Hepatocyte (in vitro differentiated cells): Measurements from ENCODE around the gene CYP4F12. TPM values are rescaled to one million over a fixed set of nuclear protein-coding genes. Genes with fewer than 3 reads are reported as not detected.
A peak's percentile ranks its signal among the peaks of the same experiment; 100 is the strongest.

Source experiments
- DNase-seq: peaks from one replicate; pipeline ENCODE4 v3.0.0-alpha.2; 2016; ENCODE audit warnings: low spot score
- H2AFZ ChIP-seq: fragments of 200-600 bp; sonication (generic); 2 replicates; pipeline ENCODE4 v1.6.0; 2016; ENCODE audit warnings: antibody characterized with exemption, mild to moderate bottlenecking
- H3K27ac ChIP-seq: fragments of 200-600 bp; sonication (generic); 2 replicates; pipeline ENCODE4 v1.5.1; 2016; ENCODE audit warnings: mild to moderate bottlenecking
- H3K27me3 ChIP-seq: fragments of 200-600 bp; sonication (generic); 2 replicates; pipeline ENCODE4 v1.6.1; 2016
- H3K36me3 ChIP-seq: fragments of 200-600 bp; sonication (generic); replicated peaks from 2 replicates; pipeline ENCODE4 v1.5.1; 2016; ENCODE audit warnings: low read depth; ENCODE audit not compliant: insufficient read depth
- H3K4me1 ChIP-seq: fragments of 200-600 bp; sonication (generic); 2 replicates; pipeline ENCODE4 v1.5.1; 2016; ENCODE audit warnings: mild to moderate bottlenecking, moderate library complexity; ENCODE audit not compliant: insufficient read depth
- H3K4me2 ChIP-seq: fragments of 200-600 bp; sonication (generic); 2 replicates; pipeline ENCODE4 v1.6.0; 2016
- H3K4me3 ChIP-seq: fragments of 200-600 bp; sonication (generic); 2 replicates; pipeline ENCODE4 v1.5.1; 2016; ENCODE audit warnings: mild to moderate bottlenecking
- H3K79me2 ChIP-seq: fragments of 200-600 bp; sonication (generic); 2 replicates; pipeline ENCODE4 v1.6.0; 2017; ENCODE audit warnings: mild to moderate bottlenecking
- H3K9me2 ChIP-seq: fragments of 200-600 bp; sonication (generic); replicated peaks from 2 replicates; pipeline ENCODE4 v1.6.0; 2017; ENCODE audit warnings: mild to moderate bottlenecking; ENCODE audit not compliant: insufficient read depth
- H3K9me3 ChIP-seq: fragments of 200-600 bp; sonication (generic); 2 replicates; pipeline ENCODE4 v1.5.1; 2016; ENCODE audit warnings: low read depth, mild to moderate bottlenecking
- H4K20me1 ChIP-seq: fragments of 200-600 bp; sonication (generic); 2 replicates; pipeline ENCODE4 v1.6.0; 2016; ENCODE audit warnings: mild to moderate bottlenecking; ENCODE audit not compliant: insufficient read depth, poor library complexity, severe bottlenecking
- EZH2 ChIP-seq: fragments of 200-600 bp; sonication (generic); IDR thresholded peaks from 2 replicates; pipeline ENCODE4 v1.6.1; 2016; ENCODE audit warnings: antibody characterized with exemption, mild to moderate bottlenecking, borderline replicate concordance
- EZH2phosphoT487 ChIP-seq: fragments of 200-600 bp; sonication (generic); IDR thresholded peaks from one replicate; pipeline ENCODE4 v1.6.1; 2018; ENCODE audit warnings: antibody characterized with exemption, mild to moderate bottlenecking, low read depth, moderate library complexity; ENCODE audit not compliant: unreplicated experiment, severe bottlenecking
- WGBS: methylation state at CpG from one replicate; pipeline ENCODE4 v1.1.6; 2016; ENCODE audit warnings: low lambda C conversion rate; ENCODE audit errors: missing lambda C conversion rate; 5-methylcytosine and 5-hydroxymethylcytosine counted together
- polyA plus RNA-seq: library from polyadenylated mRNA; unstranded; fragments of >200 nt; fragmentation: Nextera tagmentation; extraction: Ambion mirVana; gene quantifications from 2 replicates; pipeline ENCODE4 v1.2.1, GENCODE V29; 2016
- total RNA-seq: library from RNA; depleted of rRNA; stranded (reverse); fragments of >200 nt; gene quantifications from 2 replicates; pipeline ENCODE4 v1.2.3, GENCODE V29; 2014
- TF ChIP-seq, protein P1 (sequence below): fragments of 200-600 bp; sonication (generic); IDR thresholded peaks from 2 replicates; pipeline ENCODE4 v1.5.1; 2016; ENCODE audit warnings: antibody characterized with exemption, mild to moderate bottlenecking; ENCODE audit not compliant: poor library complexity

Gene CYP4F12
- total and polyA plus RNA-seq, 2 experiments from 2014 or later = 3.1 to 3.8 TPM

DNA sequence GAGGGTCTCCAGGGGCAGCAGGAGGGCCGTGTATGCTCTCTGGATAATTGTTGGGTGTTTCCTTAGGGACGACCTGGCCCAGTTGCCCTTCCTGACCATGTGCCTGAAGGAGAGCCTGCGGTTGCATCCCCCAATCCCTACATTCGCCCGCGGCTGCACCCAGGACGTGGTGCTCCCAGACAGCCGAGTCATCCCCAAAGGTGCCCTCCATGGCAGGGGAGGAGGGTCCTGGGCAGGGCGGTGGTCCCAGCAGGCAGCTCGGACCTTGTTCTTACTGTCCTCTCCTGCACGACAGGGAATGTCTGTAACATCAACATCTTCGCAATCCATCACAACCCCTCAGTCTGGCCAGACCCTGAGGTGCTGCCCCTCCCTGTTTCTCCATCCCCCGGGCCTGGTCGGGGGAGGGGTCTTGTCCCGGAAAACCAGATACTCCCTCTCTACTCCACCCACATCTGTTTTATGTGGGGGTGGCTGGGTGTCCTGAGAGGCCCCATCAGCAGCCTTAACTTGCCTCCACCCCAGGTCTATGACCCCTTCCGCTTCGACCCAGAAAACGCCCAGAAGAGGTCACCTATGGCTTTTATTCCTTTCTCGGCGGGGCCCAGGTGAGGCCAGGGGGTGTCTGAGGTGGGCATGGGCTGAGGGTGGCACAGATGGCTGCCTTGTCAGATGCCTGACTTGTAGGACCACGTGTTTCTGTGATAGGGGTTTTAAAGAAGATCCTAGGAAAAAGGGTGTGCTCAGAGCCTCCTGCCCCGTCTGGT lies 44.5 kb upstream of the CYP4F12 start:
- Histone ChIP-seq H4K20me1 (no peaks in the 10 kb centered on the region), H2AFZ (no peak overlapping the region), H3K36me3 (no peaks in the 10 kb centered on the region), H3K4me2 (no peak overlapping the region), H3K4me3 (no peak overlapping the region), H3K27ac (no peak overlapping the region), H3K9me3 (no peaks in the 10 kb centered on the region), H3K79me2 (no peaks in the 10 kb centered on the region), H3K4me1 (no peaks in the 10 kb centered on the region), H3K27me3 (no peaks in the 10 kb centered on the region), H3K9me2 (no peaks in the 10 kb centered on the region)
- DNase-seq = no peak
- TF ChIP-seq, protein P1, sequence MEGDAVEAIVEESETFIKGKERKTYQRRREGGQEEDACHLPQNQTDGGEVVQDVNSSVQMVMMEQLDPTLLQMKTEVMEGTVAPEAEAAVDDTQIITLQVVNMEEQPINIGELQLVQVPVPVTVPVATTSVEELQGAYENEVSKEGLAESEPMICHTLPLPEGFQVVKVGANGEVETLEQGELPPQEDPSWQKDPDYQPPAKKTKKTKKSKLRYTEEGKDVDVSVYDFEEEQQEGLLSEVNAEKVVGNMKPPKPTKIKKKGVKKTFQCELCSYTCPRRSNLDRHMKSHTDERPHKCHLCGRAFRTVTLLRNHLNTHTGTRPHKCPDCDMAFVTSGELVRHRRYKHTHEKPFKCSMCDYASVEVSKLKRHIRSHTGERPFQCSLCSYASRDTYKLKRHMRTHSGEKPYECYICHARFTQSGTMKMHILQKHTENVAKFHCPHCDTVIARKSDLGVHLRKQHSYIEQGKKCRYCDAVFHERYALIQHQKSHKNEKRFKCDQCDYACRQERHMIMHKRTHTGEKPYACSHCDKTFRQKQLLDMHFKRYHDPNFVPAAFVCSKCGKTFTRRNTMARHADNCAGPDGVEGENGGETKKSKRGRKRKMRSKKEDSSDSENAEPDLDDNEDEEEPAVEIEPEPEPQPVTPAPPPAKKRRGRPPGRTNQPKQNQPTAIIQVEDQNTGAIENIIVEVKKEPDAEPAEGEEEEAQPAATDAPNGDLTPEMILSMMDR = no peak
- no peak for TF ChIP-seq EZH2phosphoT487
- no peak for TF ChIP-seq EZH2
- 79% methylated on average over 22 of the region's 22 CpGs for WGBS

DNA sequence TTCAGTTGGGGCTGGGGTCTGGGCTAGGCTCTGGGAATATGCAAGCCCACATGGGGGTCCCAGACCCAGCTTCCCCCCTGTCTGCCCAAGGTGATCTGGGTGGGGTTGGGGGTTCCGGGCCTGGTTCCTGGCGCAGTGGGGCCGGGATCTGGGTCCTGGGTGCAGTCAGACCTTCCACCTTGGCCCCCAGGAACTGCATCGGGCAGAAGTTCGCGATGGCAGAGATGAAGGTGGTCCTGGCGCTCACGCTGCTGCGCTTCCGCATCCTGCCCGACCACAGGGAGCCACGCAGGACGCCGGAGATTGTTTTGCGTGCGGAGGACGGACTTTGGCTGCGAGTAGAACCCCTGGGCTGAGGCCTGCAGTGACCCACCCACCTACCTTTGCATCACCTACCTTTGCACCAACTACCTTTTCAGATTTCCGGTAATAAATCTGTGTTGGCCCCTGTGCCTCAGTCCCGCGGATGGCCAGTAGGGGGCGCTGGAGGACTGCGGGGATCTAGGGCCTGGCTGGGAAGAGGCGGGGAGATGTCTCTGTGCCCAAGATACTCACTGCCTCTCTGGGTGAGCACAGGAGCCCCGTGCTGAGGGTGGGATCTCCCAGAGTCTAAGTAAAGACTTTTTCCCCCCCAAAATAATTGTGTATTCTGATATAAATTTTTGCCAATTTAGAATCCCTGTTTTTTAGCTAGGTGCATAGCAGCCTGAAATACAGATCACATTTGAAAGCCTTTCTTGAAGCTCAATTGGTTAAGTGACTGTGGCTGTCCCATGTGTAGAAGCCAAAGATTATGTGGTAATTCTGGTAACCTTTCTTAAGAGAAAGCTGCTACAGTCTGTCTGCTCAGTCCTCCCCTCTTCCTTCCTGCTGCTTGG lies 43.6 kb upstream of the CYP4F12 start:
- H3K4me1 ChIP-seq = no peaks in the 10 kb centered on the region
- no peaks in the 10 kb centered on the region for H3K79me2 ChIP-seq
- WGBS = 55% methylated on average over 25 of the region's 25 CpGs
- no peak for DNase-seq
- no peaks in the 10 kb centered on the region for H3K27me3 ChIP-seq
- H3K9me2 ChIP-seq = no peaks in the 10 kb centered on the region
- H4K20me1 ChIP-seq = no peaks in the 10 kb centered on the region
- H3K9me3 ChIP-seq = no peaks in the 10 kb centered on the region
- H3K4me3 ChIP-seq = no peak overlapping the region
- no peak overlapping the region for H3K27ac ChIP-seq
- no peaks in the 10 kb centered on the region for H3K36me3 ChIP-seq
- H2AFZ ChIP-seq = no peak overlapping the region
- TF ChIP-seq EZH2phosphoT487 (no peak), EZH2 (no peak)
- TF ChIP-seq, protein P1 = peak; percentile 22
- H3K4me2 ChIP-seq = no peak overlapping the region

DNA sequence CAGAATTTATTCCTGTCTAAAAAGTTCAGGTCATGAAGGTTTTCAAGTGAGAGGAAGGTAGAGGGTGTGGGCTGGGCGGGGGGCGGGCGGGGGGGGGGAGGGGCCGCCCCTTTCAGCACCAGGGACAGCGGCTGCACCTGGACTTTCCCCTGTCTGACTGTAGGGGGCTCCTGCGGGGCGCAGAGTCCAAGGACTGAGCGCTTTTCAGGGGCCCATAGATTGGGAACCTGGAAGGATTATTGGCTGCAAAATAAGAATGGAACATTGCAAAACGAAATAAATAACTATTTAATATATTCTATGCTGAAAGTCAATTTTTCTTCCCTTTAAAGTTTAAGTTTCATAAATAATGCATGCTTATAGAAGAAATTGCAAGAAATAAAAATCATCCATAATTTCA lies 41.1 kb upstream of the CYP4F12 start:
- WGBS = 13% methylated on average over 6 of the region's 9 CpGs
- TF ChIP-seq EZH2phosphoT487 (no peak), EZH2 (no peak)
- TF ChIP-seq, protein P1 = no peak
- Histone ChIP-seq H3K36me3 (no peaks in the 10 kb centered on the region), H2AFZ (no peak overlapping the region), H3K79me2 (no peaks in the 10 kb centered on the region), H4K20me1 (no peaks in the 10 kb centered on the region), H3K4me3 (no peak overlapping the region), H3K9me3 (peaks cover 4% of the 10 kb centered on the region), H3K27me3 (no peaks in the 10 kb centered on the region), H3K27ac (no peak overlapping the region), H3K4me2 (no peak overlapping the region), H3K4me1 (no peaks in the 10 kb centered on the region), H3K9me2 (no peaks in the 10 kb centered on the region)
- no peak for DNase-seq
